Stimulated activated memory B cell treated with anti-CD40 and anti-IgM and Interleukin-4, amounts not matched to agents 10 μg/mL and 1 μg/mL and 100 μg/mL, for 72 hours (primary cell): ENCODE measurements around the gene ALKAL2.

ENCODE experiments used
- ATAC-seq: fragments of 150-1000 bp; cut with Tn5 transposase; 2 replicates; pipeline ENCODE4 v1.10.0; 2021
- H3K27ac Mint-ChIP-seq: one replicate; pipeline ENCODE4 v1.8.0; 2022; ENCODE audit warnings: mild to moderate bottlenecking, mixed read lengths
- H3K27me3 Mint-ChIP-seq: one replicate; pipeline ENCODE4 v1.8.0; 2022; ENCODE audit warnings: mixed read lengths
- H3K36me3 Mint-ChIP-seq: one replicate; pipeline ENCODE4 v1.8.0; 2022; ENCODE audit warnings: mixed read lengths
- H3K4me1 Mint-ChIP-seq: one replicate; pipeline ENCODE4 v1.8.0; 2022; ENCODE audit warnings: mixed read lengths
- H3K4me3 Mint-ChIP-seq: one replicate; pipeline ENCODE4 v1.8.0; 2022; ENCODE audit warnings: mild to moderate bottlenecking, moderate library complexity, mixed read lengths
- H3K9me3 Mint-ChIP-seq: one replicate; pipeline ENCODE4 v1.8.0; 2022; ENCODE audit warnings: mixed read lengths

ALKAL2 gene

GRCh38 chr2:252001-252602 is 35.8 kb downstream of the ALKAL2 start:
- Mint-ChIP-seq H3K4me3 (no peak overlapping the region), H3K27me3 (no peaks in the 10 kb centered on the region), H3K36me3 (peaks cover 16% of the 10 kb centered on the region), H3K4me1 (no peaks in the 10 kb centered on the region), H3K9me3 (no peaks in the 10 kb centered on the region), H3K27ac (no peak overlapping the region)
- ATAC-seq, result no peak

GRCh38 chr2:249538-250042 is 38.3 kb downstream of the ALKAL2 start:
- H3K27ac Mint-ChIP-seq, result peak overlapping the region; percentile 23
- H3K4me3 Mint-ChIP-seq, result no peak overlapping the region
- ATAC-seq, result no peak
- peaks cover 7% of the 10 kb centered on the region for H3K4me1 Mint-ChIP-seq
- H3K27me3 Mint-ChIP-seq, result no peaks in the 10 kb centered on the region
- peaks cover 28% of the 10 kb centered on the region for H3K36me3 Mint-ChIP-seq
- no peaks in the 10 kb centered on the region for H3K9me3 Mint-ChIP-seq

- H3K27ac Mint-ChIP-seq, result peak overlapping the region; percentile 23
- H3K9me3 Mint-ChIP-seq, result no peaks in the 10 kb centered on the region
- no peak for ATAC-seq
- no peaks in the 10 kb centered on the region for H3K27me3 Mint-ChIP-seq
- H3K4me1 Mint-ChIP-seq, result peaks cover 7% of the 10 kb centered on the region
- no peak overlapping the region for H3K4me3 Mint-ChIP-seq
- H3K36me3 Mint-ChIP-seq, result peaks cover 37% of the 10 kb centered on the region
These were observed 39.2 kb downstream of the ALKAL2 start for GRCh38 chr2:248724-249123.

- peak; percentile 41 for ATAC-seq
- H3K27ac Mint-ChIP-seq, result no peak overlapping the region
- H3K36me3 Mint-ChIP-seq, result peaks cover 52% of the 10 kb centered on the region
- H3K27me3 Mint-ChIP-seq, result no peaks in the 10 kb centered on the region
- no peaks in the 10 kb centered on the region for H3K9me3 Mint-ChIP-seq
- H3K4me3 Mint-ChIP-seq, result no peak overlapping the region
- H3K4me1 Mint-ChIP-seq, result peaks cover 7% of the 10 kb centered on the region
These were observed 41.3 kb downstream of the ALKAL2 start for GRCh38 chr2:246489-247144.

GRCh38 chr2:244547-244946 is 43.3 kb downstream of the ALKAL2 start:
- Mint-ChIP-seq H3K36me3 (peaks cover 69% of the 10 kb centered on the region), H3K27ac (no peak overlapping the region)
- ATAC-seq, result no peak

GRCh38 chr2:238869-239268 is 49.0 kb downstream of the ALKAL2 start:
- no peak for ATAC-seq
- Mint-ChIP-seq H3K27ac (no peak overlapping the region), H3K36me3 (peaks cover 60% of the 10 kb centered on the region), H3K4me3 (no peak overlapping the region), H3K27me3 (no peaks in the 10 kb centered on the region), H3K4me1 (no peaks in the 10 kb centered on the region), H3K9me3 (no peaks in the 10 kb centered on the region)

More at GRCh38 chr2:244547-244946, 43.3 kb downstream of the ALKAL2 start:
- Mint-ChIP-seq H3K4me3 (no peak overlapping the region), H3K4me1 (peaks cover 7% of the 10 kb centered on the region), H3K9me3 (no peaks in the 10 kb centered on the region), H3K27me3 (no peaks in the 10 kb centered on the region)

GRCh38 chr2:238431-238830 is 49.5 kb downstream of the ALKAL2 start:
- no peak overlapping the region for H3K4me3 Mint-ChIP-seq
- peaks cover 57% of the 10 kb centered on the region for H3K36me3 Mint-ChIP-seq
- H3K9me3 Mint-ChIP-seq, result no peaks in the 10 kb centered on the region
- H3K4me1 Mint-ChIP-seq, result no peaks in the 10 kb centered on the region
- no peaks in the 10 kb centered on the region for H3K27me3 Mint-ChIP-seq
- no peak overlapping the region for H3K27ac Mint-ChIP-seq
- no peak for ATAC-seq

- H3K36me3 Mint-ChIP-seq, result peaks cover 55% of the 10 kb centered on the region
- no peak overlapping the region for H3K27ac Mint-ChIP-seq
- ATAC-seq, result no peak
- no peaks in the 10 kb centered on the region for H3K27me3 Mint-ChIP-seq
- no peaks in the 10 kb centered on the region for H3K4me1 Mint-ChIP-seq
- no peak overlapping the region for H3K4me3 Mint-ChIP-seq
- H3K9me3 Mint-ChIP-seq, result no peaks in the 10 kb centered on the region
These were observed 50.0 kb downstream of the ALKAL2 start for GRCh38 chr2:237878-238277.

- no peak for ATAC-seq
- Mint-ChIP-seq H3K4me1 (no peaks in the 10 kb centered on the region), H3K36me3 (peaks cover 53% of the 10 kb centered on the region), H3K27me3 (no peaks in the 10 kb centered on the region), H3K27ac (no peak overlapping the region), H3K9me3 (no peaks in the 10 kb centered on the region), H3K4me3 (no peak overlapping the region)
These were observed 50.8 kb downstream of the ALKAL2 start for GRCh38 chr2:236993-237539.

- Mint-ChIP-seq H3K27ac (no peak overlapping the region), H3K36me3 (peaks cover 29% of the 10 kb centered on the region), H3K27me3 (no peaks in the 10 kb centered on the region), H3K4me1 (no peaks in the 10 kb centered on the region), H3K9me3 (no peaks in the 10 kb centered on the region), H3K4me3 (no peak overlapping the region)
- no peak for ATAC-seq
These were observed 53.5 kb downstream of the ALKAL2 start for GRCh38 chr2:234421-234820.

GRCh38 chr2:233030-233429 is 54.9 kb downstream of the ALKAL2 start:
- no peaks in the 10 kb centered on the region for H3K9me3 Mint-ChIP-seq
- H3K36me3 Mint-ChIP-seq, result peaks cover 29% of the 10 kb centered on the region
- no peak overlapping the region for H3K4me3 Mint-ChIP-seq
- H3K27ac Mint-ChIP-seq, result no peak overlapping the region
- no peaks in the 10 kb centered on the region for H3K4me1 Mint-ChIP-seq
- H3K27me3 Mint-ChIP-seq, result no peaks in the 10 kb centered on the region
- no peak for ATAC-seq

GRCh38 chr2:231521-232185 is 56.2 kb downstream of the ALKAL2 start:
- ATAC-seq, result no peak
- H3K4me3 Mint-ChIP-seq, result no peak overlapping the region
- H3K4me1 Mint-ChIP-seq, result no peaks in the 10 kb centered on the region
- no peak overlapping the region for H3K27ac Mint-ChIP-seq
- peaks cover 42% of the 10 kb centered on the region for H3K36me3 Mint-ChIP-seq
- H3K9me3 Mint-ChIP-seq, result peaks cover 3% of the 10 kb centered on the region
- no peaks in the 10 kb centered on the region for H3K27me3 Mint-ChIP-seq
